Measurements from ENCODE around the gene TLCD3A. TPM values are rescaled to one million over a fixed set of nuclear protein-coding genes. Genes with fewer than 3 reads are reported as not detected.

The TLCD3A gene
- total and polyA plus RNA-seq, 2 of the 4 experiments (the other 2 are of a cell fraction) = 15.2 to 35.0 TPM

- Histone ChIP-seq H3K4me2 (ENCODE audit: low read depth, low read length) (no peak overlapping the region), H3K27me3 (ENCODE audit: control insufficient read depth, insufficient read depth, low read length) (no peaks in the 10 kb centered on the region), H3K23ac (ENCODE audit: low read depth, low read length) (no peak overlapping the region), H3K56ac (ENCODE audit: extremely low read depth, insufficient read depth, low read length) (no peak overlapping the region), H3K4ac (ENCODE audit: low read depth, low read length) (no peak overlapping the region), H4K5ac (ENCODE audit: low read depth, low read length) (no peak overlapping the region), H3K4me1 (ENCODE audit: control insufficient read depth, insufficient read depth, low read length) (peaks cover 4% of the 10 kb centered on the region; the same call in 1 of the 2 replicates), H2AFZ (replicated peaks; ENCODE audit: low read length, poor library complexity) (no peak overlapping the region), H2BK20ac (ENCODE audit: low read depth, low read length) (no peak overlapping the region), H4K91ac (ENCODE audit: insufficient read depth, low read depth, low read length) (no peak overlapping the region), H3K14ac (replicated peaks; ENCODE audit: low read depth, low read length) (no peak overlapping the region), H2AK9ac (replicated peaks; ENCODE audit: low read depth, low read length, poor library complexity) (no peak overlapping the region), H3K4me3 (ENCODE audit: insufficient read depth, low read depth, low read length) (no peak overlapping the region), H3K36me3 (ENCODE audit: control insufficient read depth, insufficient read depth, low read length) (no peaks in the 10 kb centered on the region), H3K27ac (ENCODE audit: insufficient read depth, low read length) (no peak overlapping the region), H3K18ac (ENCODE audit: low read depth, low read length) (no peak overlapping the region), H3K9me3 (ENCODE audit: control insufficient read depth, insufficient read depth, low read length) (no peaks in the 10 kb centered on the region), H4K20me1 (ENCODE audit: insufficient read depth, low read length) (no peaks in the 10 kb centered on the region), H4K8ac (ENCODE audit: low read depth in 2 of 2, low read length in 2 of 2) (no peak overlapping the region), H2BK5ac (ENCODE audit: low read depth, low read length, poor library complexity, severe bottlenecking) (no peak overlapping the region), H2AK5ac (ENCODE audit: low read depth, low read length) (no peak overlapping the region), H2BK120ac (ENCODE audit: low read depth, low read length) (no peak overlapping the region), H3K9me1 (ENCODE audit: insufficient read depth, low read length) (peaks cover 3% of the 10 kb centered on the region; the same call in 1 of the 2 replicates), H3K79me1 (ENCODE audit: low read depth in 1 of 2, low read length in 2 of 2) (peaks cover 4 to 25% of the 10 kb centered on the region in 2 experiments; a peak in 3 of 4 replicates), H2BK15ac (ENCODE audit: low read depth, low read length) (no peak overlapping the region), H3K9ac (ENCODE audit: low read depth, low read length) (no peak overlapping the region)
- DNase-seq (no peak), ATAC-seq (ENCODE audit: low read depth) (no peak)
- TF ChIP-seq, protein P1, sequence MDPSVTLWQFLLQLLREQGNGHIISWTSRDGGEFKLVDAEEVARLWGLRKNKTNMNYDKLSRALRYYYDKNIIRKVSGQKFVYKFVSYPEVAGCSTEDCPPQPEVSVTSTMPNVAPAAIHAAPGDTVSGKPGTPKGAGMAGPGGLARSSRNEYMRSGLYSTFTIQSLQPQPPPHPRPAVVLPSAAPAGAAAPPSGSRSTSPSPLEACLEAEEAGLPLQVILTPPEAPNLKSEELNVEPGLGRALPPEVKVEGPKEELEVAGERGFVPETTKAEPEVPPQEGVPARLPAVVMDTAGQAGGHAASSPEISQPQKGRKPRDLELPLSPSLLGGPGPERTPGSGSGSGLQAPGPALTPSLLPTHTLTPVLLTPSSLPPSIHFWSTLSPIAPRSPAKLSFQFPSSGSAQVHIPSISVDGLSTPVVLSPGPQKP (IDR thresholded peaks at IDR 0.05; ENCODE audit: borderline replicate concordance, low read depth, low read length) = no peak
- TF ChIP-seq RAD21 (IDR thresholded peaks at IDR 0.05; ENCODE audit: low read length) (no peak), BHLHE40 (IDR thresholded peaks at IDR 0.05; ENCODE audit: low read depth, low read length) (no peak), MAZ (IDR thresholded peaks at IDR 0.05; ENCODE audit: borderline replicate concordance, low read depth, low read length) (no peak), SMC3 (IDR thresholded peaks at IDR 0.05; ENCODE audit: low read depth, low read length) (no peak), RFX5 (IDR thresholded peaks at IDR 0.05; ENCODE audit: low read depth, low read length) (no peak), RCOR1 (IDR thresholded peaks at IDR 0.05; ENCODE audit: insufficient replicate concordance, low read length) (no peak), POLR2A (IDR thresholded peaks at IDR 0.05; ENCODE audit: low read depth, low read length) (no peak), CHD1 (IDR thresholded peaks at IDR 0.05; ENCODE audit: low read depth, low read length) (no peak)
- intact Hi-C loops (cut with micrococcal nuclease) (no loop called here), dilution Hi-C loops (cut with HindIII; ENCODE audit: low sequenced_read_pairs, unreplicated experiment) (no loop called here), in situ Hi-C loops (cut with MboI; ENCODE audit: low sequenced_read_pairs) (no loop called here)
- WGBS, 2 experiments (ENCODE audit: extremely low coverage in 2 of 2, insufficient read length in 1 of 2) = no CpG with 5 or more reads among the region's 5 CpGs
- POLR2A ChIA-PET (ENCODE audit: unreplicated experiment) = no interaction called here
- no TSS peak for BruUV-seq (replicated peaks)
- CTCF ChIA-PET = interaction anchor here (0.7 kb wide), 1 partner anchor 22 kb away, joined by 3 read pairs; no protein-coding TSS in a partner anchor
Measured at GRCh38 chr17:718075-718474, 14.3 kb upstream of the TLCD3A start.
